ENCODE data around the gene C4orf50.

C4orf50 gene

GRCh38 chr4:5976921-5977320 lies 41.3 kb downstream of the C4orf50 start:
- 0 out of 2 replicates have a peak, but pooled peaks cover 3% of the 10 kb centered on the region for H3K4me1 ChIP-seq
- no peaks in the 10 kb centered on the region for H3K36me3 ChIP-seq
- no peak for DNase-seq
- H3K9me3 ChIP-seq: no peaks in the 10 kb centered on the region
- no peak for TF ChIP-seq CTCF (IDR thresholded peaks at IDR 0.05; ENCODE audit: low read depth, low read length)
- H3K27me3 ChIP-seq: no peaks in the 10 kb centered on the region; the same call in 1 of the 2 replicates
- no peak overlapping the region for H3K4me3 ChIP-seq (ENCODE audit: low read depth, low read length)

- H3K27me3 ChIP-seq: no peaks in the 10 kb centered on the region; the same call in 1 of the 2 replicates
- TF ChIP-seq CTCF (IDR thresholded peaks at IDR 0.05; ENCODE audit: low read depth, low read length): no peak
- H3K9me3 ChIP-seq: no peaks in the 10 kb centered on the region
- 0 out of 2 replicates have a peak, but pooled peaks cover 3% of the 10 kb centered on the region for H3K4me1 ChIP-seq
- no peaks in the 10 kb centered on the region for H3K36me3 ChIP-seq
- H3K4me3 ChIP-seq (ENCODE audit: low read depth, low read length): no peak overlapping the region
- DNase-seq: no peak
Observed at GRCh38 chr4:5976431-5976830, 41.8 kb downstream of the C4orf50 start.

- H3K27me3 ChIP-seq: no peaks in the 10 kb centered on the region
- DNase-seq: no peak
Observed at GRCh38 chr4:5974321-5974720, 43.9 kb downstream of the C4orf50 start.

GRCh38 chr4:5973486-5974220 lies 44.6 kb downstream of the C4orf50 start:
- Histone ChIP-seq H3K9me3 (no peaks in the 10 kb centered on the region), H3K36me3 (no peaks in the 10 kb centered on the region), H3K4me1 (no peaks in the 10 kb centered on the region), H3K4me3 (ENCODE audit: low read depth, low read length) (no peak overlapping the region), H3K27me3 (no peaks in the 10 kb centered on the region)
- no peak for TF ChIP-seq CTCF (IDR thresholded peaks at IDR 0.05; ENCODE audit: low read depth, low read length)
- no peak for DNase-seq

More at GRCh38 chr4:5974321-5974720, 43.9 kb downstream of the C4orf50 start:
- TF ChIP-seq CTCF (IDR thresholded peaks at IDR 0.05; ENCODE audit: low read depth, low read length): no peak
- H3K4me3 ChIP-seq (ENCODE audit: low read depth, low read length): no peak overlapping the region
- no peaks in the 10 kb centered on the region for H3K4me1 ChIP-seq
- H3K9me3 ChIP-seq: no peaks in the 10 kb centered on the region
- no peaks in the 10 kb centered on the region for H3K36me3 ChIP-seq

GRCh38 chr4:5973033-5973432 lies 45.2 kb downstream of the C4orf50 start:
- Histone ChIP-seq H3K27me3 (no peaks in the 10 kb centered on the region), H3K9me3 (no peaks in the 10 kb centered on the region), H3K36me3 (no peaks in the 10 kb centered on the region), H3K4me1 (no peaks in the 10 kb centered on the region), H3K4me3 (ENCODE audit: low read depth, low read length) (no peak overlapping the region)
- TF ChIP-seq CTCF (IDR thresholded peaks at IDR 0.05; ENCODE audit: low read depth, low read length): no peak
- no peak for DNase-seq

GRCh38 chr4:5972571-5972970 lies 45.7 kb downstream of the C4orf50 start:
- no peaks in the 10 kb centered on the region for H3K36me3 ChIP-seq
- no peaks in the 10 kb centered on the region for H3K27me3 ChIP-seq
- TF ChIP-seq CTCF (IDR thresholded peaks at IDR 0.05; ENCODE audit: low read depth, low read length): no peak
- H3K4me3 ChIP-seq (ENCODE audit: low read depth, low read length): no peak overlapping the region
- no peak for DNase-seq
- H3K4me1 ChIP-seq: no peaks in the 10 kb centered on the region
- no peaks in the 10 kb centered on the region for H3K9me3 ChIP-seq
